Measurements from ENCODE around the gene CELA2A. TPM values are rescaled to one million over a fixed set of nuclear protein-coding genes. Genes with fewer than 3 reads are reported as not detected.

CELA2A gene
- total and polyA plus RNA-seq, 9 of the 15 experiments (the other 6 are each of a cell fraction or from before 2014, with no cell fraction given) = 0.62 TPM; not detected in 8

DNA sequence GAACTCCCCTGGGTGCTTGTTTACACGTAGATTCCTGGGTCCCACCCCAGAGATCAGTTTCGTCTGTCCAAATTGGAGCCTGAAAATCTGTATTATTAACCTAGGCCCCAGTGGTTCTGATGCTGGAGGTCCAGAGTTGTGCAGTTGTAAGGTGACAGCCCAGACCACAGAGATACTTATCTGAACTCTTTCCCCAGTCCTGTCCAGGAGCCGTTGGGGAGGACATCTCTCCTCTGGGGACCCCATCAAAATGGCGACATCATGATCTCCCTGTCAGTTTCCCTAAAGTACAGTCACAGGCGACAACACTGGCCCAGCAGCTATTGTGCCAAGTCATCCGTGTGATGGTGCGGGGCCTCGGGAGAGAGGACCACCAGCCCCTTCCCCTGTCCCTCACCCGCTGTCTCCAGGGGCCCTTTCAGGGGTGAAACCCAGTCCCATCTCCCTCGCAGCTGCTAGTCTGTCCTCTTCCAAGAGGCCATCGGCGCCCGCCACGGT, 47.6 kb upstream of the CELA2A start (continued):
- TF ChIP-seq, protein P1, sequence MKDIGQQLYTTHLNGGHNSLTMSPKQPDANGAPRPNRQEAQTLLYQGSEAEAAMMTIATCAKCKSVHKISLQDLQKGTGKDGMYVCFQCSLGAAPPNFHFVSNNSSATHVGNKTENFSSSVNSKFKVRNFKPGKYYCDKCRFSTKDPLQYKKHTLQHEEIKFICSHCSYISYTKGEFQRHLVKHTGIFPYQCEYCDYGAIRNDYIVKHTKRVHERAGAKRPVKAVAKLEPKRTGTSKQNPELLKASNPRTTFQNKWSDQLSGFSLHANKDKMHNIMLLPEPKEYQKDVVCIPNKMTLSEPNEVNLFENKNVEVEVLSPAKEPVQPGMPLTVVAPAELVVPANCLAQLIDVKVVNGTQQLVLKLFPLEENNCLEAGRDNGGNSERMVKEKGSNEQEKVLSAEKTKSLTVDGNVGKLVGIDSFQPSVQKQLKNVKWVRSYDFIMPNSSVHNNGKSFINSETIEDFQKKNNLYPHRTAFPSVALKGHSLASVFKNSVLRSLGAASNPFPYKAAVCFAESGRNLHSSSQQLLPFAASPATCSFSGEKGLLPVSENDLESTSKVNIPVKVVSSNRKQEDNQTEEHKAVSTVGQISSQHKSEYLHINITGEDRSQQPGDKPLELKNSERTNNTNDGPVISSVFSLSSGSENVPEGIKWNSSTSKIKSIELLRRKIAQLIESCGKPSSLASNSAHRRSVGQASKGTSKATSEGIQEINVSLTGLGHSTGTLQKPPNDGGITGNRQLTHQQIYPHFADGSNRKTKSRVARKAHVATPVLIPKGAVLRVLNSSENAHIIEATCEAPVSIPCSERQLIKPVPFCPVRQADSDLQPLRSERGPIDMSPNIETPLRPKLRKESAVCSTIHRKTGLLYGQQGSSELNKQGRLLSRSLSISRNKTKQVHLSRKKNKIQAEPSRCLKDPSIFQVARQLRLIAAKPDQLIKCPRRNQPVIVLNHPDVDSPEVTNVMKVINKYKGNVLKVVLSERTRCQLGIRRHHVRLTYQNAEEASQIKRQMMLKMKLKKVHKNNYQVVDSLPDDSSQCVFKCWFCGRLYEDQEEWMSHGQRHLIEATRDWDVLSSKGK (CRISPR knock-in tag; IDR thresholded peaks at IDR 0.05) = no peak
- TF ChIP-seq BHLHE40 (IDR thresholded peaks at IDR 0.05; ENCODE audit: low read length) (no peak), CCAR2 (IDR thresholded peaks at IDR 0.05; ENCODE audit: low read depth, low read length) (no peak), MECOM (CRISPR knock-in tag; IDR thresholded peaks at IDR 0.05) (no peak), ZBTB1 (CRISPR knock-in tag; IDR thresholded peaks at IDR 0.05; ENCODE audit: borderline replicate concordance, low read depth) (no peak), ZNF445 (CRISPR knock-in tag; IDR thresholded peaks at IDR 0.05; ENCODE audit: low read depth) (no peak), NFATC3 (IDR thresholded peaks at IDR 0.05) (no peak), SUPT5H (IDR thresholded peaks at IDR 0.05) (no peak), DNMT1 (IDR thresholded peaks at IDR 0.05) (no peak), ZNF384 (IDR thresholded peaks at IDR 0.05; ENCODE audit: low read depth, low read length) (no peak), ZNF431 (CRISPR knock-in tag; IDR thresholded peaks at IDR 0.05) (no peak), EHMT2 (IDR thresholded peaks at IDR 0.05) (no peak), ZNF668 (CRISPR knock-in tag; IDR thresholded peaks at IDR 0.05) (no peak), ATF1 (CRISPR knock-in tag; IDR thresholded peaks at IDR 0.05) (no peak), ATF1 (tag; IDR thresholded peaks at IDR 0.05) (no peak), ZBED1 (IDR thresholded peaks at IDR 0.05) (no peak), GTF2E2 (tag; IDR thresholded peaks at IDR 0.05) (no peak), ARID2 (IDR thresholded peaks at IDR 0.05) (no peak)
- TF ChIP-seq, protein P2, sequence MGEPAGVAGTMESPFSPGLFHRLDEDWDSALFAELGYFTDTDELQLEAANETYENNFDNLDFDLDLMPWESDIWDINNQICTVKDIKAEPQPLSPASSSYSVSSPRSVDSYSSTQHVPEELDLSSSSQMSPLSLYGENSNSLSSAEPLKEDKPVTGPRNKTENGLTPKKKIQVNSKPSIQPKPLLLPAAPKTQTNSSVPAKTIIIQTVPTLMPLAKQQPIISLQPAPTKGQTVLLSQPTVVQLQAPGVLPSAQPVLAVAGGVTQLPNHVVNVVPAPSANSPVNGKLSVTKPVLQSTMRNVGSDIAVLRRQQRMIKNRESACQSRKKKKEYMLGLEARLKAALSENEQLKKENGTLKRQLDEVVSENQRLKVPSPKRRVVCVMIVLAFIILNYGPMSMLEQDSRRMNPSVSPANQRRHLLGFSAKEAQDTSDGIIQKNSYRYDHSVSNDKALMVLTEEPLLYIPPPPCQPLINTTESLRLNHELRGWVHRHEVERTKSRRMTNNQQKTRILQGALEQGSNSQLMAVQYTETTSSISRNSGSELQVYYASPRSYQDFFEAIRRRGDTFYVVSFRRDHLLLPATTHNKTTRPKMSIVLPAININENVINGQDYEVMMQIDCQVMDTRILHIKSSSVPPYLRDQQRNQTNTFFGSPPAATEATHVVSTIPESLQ (CRISPR knock-in tag; IDR thresholded peaks at IDR 0.05) = peak; percentile 10; the same call in 1 of the 2 replicates
- TF ChIP-seq, protein P3, sequence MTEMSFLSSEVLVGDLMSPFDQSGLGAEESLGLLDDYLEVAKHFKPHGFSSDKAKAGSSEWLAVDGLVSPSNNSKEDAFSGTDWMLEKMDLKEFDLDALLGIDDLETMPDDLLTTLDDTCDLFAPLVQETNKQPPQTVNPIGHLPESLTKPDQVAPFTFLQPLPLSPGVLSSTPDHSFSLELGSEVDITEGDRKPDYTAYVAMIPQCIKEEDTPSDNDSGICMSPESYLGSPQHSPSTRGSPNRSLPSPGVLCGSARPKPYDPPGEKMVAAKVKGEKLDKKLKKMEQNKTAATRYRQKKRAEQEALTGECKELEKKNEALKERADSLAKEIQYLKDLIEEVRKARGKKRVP (CRISPR knock-in tag; IDR thresholded peaks at IDR 0.05) = 0 out of 2 replicates have a peak, but pooled peaks have one; percentile 23
- TF ChIP-seq, protein P4, sequence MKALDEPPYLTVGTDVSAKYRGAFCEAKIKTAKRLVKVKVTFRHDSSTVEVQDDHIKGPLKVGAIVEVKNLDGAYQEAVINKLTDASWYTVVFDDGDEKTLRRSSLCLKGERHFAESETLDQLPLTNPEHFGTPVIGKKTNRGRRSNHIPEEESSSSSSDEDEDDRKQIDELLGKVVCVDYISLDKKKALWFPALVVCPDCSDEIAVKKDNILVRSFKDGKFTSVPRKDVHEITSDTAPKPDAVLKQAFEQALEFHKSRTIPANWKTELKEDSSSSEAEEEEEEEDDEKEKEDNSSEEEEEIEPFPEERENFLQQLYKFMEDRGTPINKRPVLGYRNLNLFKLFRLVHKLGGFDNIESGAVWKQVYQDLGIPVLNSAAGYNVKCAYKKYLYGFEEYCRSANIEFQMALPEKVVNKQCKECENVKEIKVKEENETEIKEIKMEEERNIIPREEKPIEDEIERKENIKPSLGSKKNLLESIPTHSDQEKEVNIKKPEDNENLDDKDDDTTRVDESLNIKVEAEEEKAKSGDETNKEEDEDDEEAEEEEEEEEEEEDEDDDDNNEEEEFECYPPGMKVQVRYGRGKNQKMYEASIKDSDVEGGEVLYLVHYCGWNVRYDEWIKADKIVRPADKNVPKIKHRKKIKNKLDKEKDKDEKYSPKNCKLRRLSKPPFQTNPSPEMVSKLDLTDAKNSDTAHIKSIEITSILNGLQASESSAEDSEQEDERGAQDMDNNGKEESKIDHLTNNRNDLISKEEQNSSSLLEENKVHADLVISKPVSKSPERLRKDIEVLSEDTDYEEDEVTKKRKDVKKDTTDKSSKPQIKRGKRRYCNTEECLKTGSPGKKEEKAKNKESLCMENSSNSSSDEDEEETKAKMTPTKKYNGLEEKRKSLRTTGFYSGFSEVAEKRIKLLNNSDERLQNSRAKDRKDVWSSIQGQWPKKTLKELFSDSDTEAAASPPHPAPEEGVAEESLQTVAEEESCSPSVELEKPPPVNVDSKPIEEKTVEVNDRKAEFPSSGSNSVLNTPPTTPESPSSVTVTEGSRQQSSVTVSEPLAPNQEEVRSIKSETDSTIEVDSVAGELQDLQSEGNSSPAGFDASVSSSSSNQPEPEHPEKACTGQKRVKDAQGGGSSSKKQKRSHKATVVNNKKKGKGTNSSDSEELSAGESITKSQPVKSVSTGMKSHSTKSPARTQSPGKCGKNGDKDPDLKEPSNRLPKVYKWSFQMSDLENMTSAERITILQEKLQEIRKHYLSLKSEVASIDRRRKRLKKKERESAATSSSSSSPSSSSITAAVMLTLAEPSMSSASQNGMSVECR (CRISPR knock-in tag; IDR thresholded peaks at IDR 0.05) = no peak

Data from K562 (cell line).